Naive thymus-derived CD4-positive, alpha-beta T cell (primary cell): Measurements from ENCODE around the gene SCCPDH. TPM values are rescaled to one million over a fixed set of nuclear protein-coding genes. Genes with fewer than 3 reads are reported as not detected.

Experiments
- ATAC-seq: fragments of 150-1000 bp; cut with Tn5 transposase; 2 replicates; pipeline ENCODE4 v1.10.0; 2021; ENCODE audit warnings: mild to moderate bottlenecking, moderate library complexity
- CTCF ChIA-PET: fragments of 350-600 bp; sonication (Branson Sonifier 250); formaldehyde crosslinking; loops from one replicate; lab custom pipeline; 2021; ENCODE audit warnings: antibody characterized with exemption; lab: Charles Lee
- POLR2A ChIA-PET: fragments of 350-600 bp; sonication (Branson Sonifier 250); formaldehyde crosslinking; loops from one replicate; lab custom pipeline; 2021; ENCODE audit warnings: antibody characterized with exemption, inconsistent platforms; lab: Charles Lee
- DNase-seq, 9 donors: peaks; one replicate each; pipeline versions ENCODE4 v3.0.0 to v3.0.0-alpha.2; 2020 to 2022; ENCODE audit warnings: mixed read lengths in 1 of 9
- H3K27ac ChIP-seq: one replicate; pipeline ENCODE4 v1.7.0; 2013; ENCODE audit warnings: mild to moderate bottlenecking, low read depth, low read length, moderate library complexity
- H3K27me3 ChIP-seq, 2 donors: one replicate each; pipeline ENCODE4 v1.7.0; 2013; ENCODE audit warnings: low read length in 2 of 2, mild to moderate bottlenecking in 2 of 2, moderate library complexity in 2 of 2; ENCODE audit not compliant: control insufficient read depth in 2 of 2, insufficient read depth in 2 of 2
- H3K36me3 ChIP-seq, 3 experiments: 1 replicate in 2 of 3; 2 replicates in 1 of 3; pipeline ENCODE4 v1.7.0; 2013; ENCODE audit warnings: low read length in 3 of 3, mild to moderate bottlenecking in 3 of 3, moderate library complexity in 1 of 3; ENCODE audit not compliant: insufficient read depth in 3 of 3, control insufficient read depth in 2 of 3
- H3K4me1 ChIP-seq, 2 donors: one replicate each; pipeline ENCODE4 v1.7.0; 2013; ENCODE audit warnings: low read length in 2 of 2, mild to moderate bottlenecking in 2 of 2, moderate library complexity in 1 of 2; ENCODE audit not compliant: control insufficient read depth in 2 of 2, insufficient read depth in 2 of 2
- H3K4me3 ChIP-seq: 2 replicates; pipeline ENCODE4 v1.7.0; 2013; ENCODE audit warnings: mild to moderate bottlenecking, low read length
- H3K9me3 ChIP-seq, 3 experiments: 1 replicate in 2 of 3; 2 replicates in 1 of 3; pipeline ENCODE4 v1.7.0; 2013; ENCODE audit warnings: low read length in 3 of 3; ENCODE audit not compliant: control insufficient read depth in 2 of 3
- H3K27ac Mint-ChIP-seq, 9 donors: one replicate each; pipeline ENCODE4 v1.8.0; 2020 to 2022; ENCODE audit warnings: mixed read lengths in 9 of 9, mild to moderate bottlenecking in 8 of 9, moderate library complexity in 5 of 9, inconsistent platforms in 2 of 9
- H3K27me3 Mint-ChIP-seq, 5 donors: one replicate each; pipeline ENCODE4 v1.8.0; 2021 to 2022; ENCODE audit warnings: mixed read lengths in 5 of 5, mild to moderate bottlenecking in 1 of 5
- H3K36me3 Mint-ChIP-seq, 5 donors: one replicate each; pipeline ENCODE4 v1.8.0; 2020 to 2022; ENCODE audit warnings: mixed read lengths in 5 of 5, mild to moderate bottlenecking in 3 of 5, inconsistent platforms in 1 of 5
- H3K4me1 Mint-ChIP-seq, 7 donors: one replicate each; pipeline ENCODE4 v1.8.0; 2020 to 2022; ENCODE audit warnings: mixed read lengths in 7 of 7, mild to moderate bottlenecking in 3 of 7, inconsistent platforms in 1 of 7
- H3K4me3 Mint-ChIP-seq, 10 donors: one replicate each; pipeline ENCODE4 v1.8.0; 2020 to 2022; ENCODE audit warnings: mild to moderate bottlenecking in 10 of 10, mixed read lengths in 10 of 10, moderate library complexity in 6 of 10, inconsistent platforms in 2 of 10
- H3K9me3 Mint-ChIP-seq, 11 donors: one replicate each; pipeline ENCODE4 v1.8.0; 2020 to 2022; ENCODE audit warnings: mixed read lengths in 11 of 11, mild to moderate bottlenecking in 4 of 11, inconsistent platforms in 1 of 11, moderate library complexity in 1 of 11
- intact Hi-C, 2 donors: fragments of 100-400 bp; cut with micrococcal nuclease; formaldehyde crosslinking; loops; one replicate each; pipeline ENCODE4 v1.15.1; 2023
- polyA plus RNA-seq, 2 donors: library from polyadenylated mRNA; unstranded; fragments of 300-500 nt; fragmentation: Illumina TruSeq; gene quantifications; one replicate each; pipeline ENCODE4 v1.2.3, GENCODE V29; 2021
- total RNA-seq, 6 experiments: library from RNA in 5 of 6; stranded (reverse) in 5 of 6; gene quantifications; 1 replicate in 5 of 6; 2 replicates in 1 of 6; pipeline ENCODE4 v1.2.3 and lab custom pipeline; 2021 to 2026

SCCPDH gene
- total and polyA plus RNA-seq, 7 experiments from 2014 or later: 3.5 to 14.5 (median 5.3) TPM

- no peak for ATAC-seq
- ChIA-PET CTCF (no interaction called here), POLR2A (no interaction called here)
- H3K4me3 ChIP-seq: no peak overlapping the region
- Mint-ChIP-seq H3K4me1 (peaks cover 0 to 6% (median 0%) of the 10 kb centered on the region in 7 donors), H3K9me3 (peaks cover 0 to 2% (median 0%) of the 10 kb centered on the region in 11 donors), H3K27me3 (no peaks in the 10 kb centered on the region), H3K27ac (no peak overlapping the region), H3K36me3 (peaks cover 0 to 15% (median 9%) of the 10 kb centered on the region in 5 donors), H3K4me3 (no peak overlapping the region)
- intact Hi-C loops: no loop called here
- no peaks in the 10 kb centered on the region for H3K36me3 ChIP-seq
- H3K4me1 ChIP-seq: no peaks in the 10 kb centered on the region
- no peak overlapping the region for H3K27ac ChIP-seq
- DNase-seq: no peak
- no peaks in the 10 kb centered on the region for H3K9me3 ChIP-seq
- H3K27me3 ChIP-seq: no peaks in the 10 kb centered on the region
These were observed 51.5 kb downstream of the SCCPDH start for GRCh38 chr1:246775531-246776385.

GRCh38 chr1:246776923-246777322 is 52.7 kb downstream of the SCCPDH start:
- Mint-ChIP-seq H3K4me3 (no peak overlapping the region), H3K27ac (no peak overlapping the region), H3K4me1 (peaks cover 0 to 6% (median 0%) of the 10 kb centered on the region in 7 donors), H3K9me3 (peaks cover 0 to 2% (median 0%) of the 10 kb centered on the region in 11 donors), H3K36me3 (peaks cover 0 to 13% (median 7%) of the 10 kb centered on the region in 5 donors), H3K27me3 (no peaks in the 10 kb centered on the region)
- Histone ChIP-seq H3K4me3 (no peak overlapping the region), H3K36me3 (no peaks in the 10 kb centered on the region), H3K27ac (no peak overlapping the region), H3K9me3 (no peaks in the 10 kb centered on the region), H3K27me3 (no peaks in the 10 kb centered on the region), H3K4me1 (no peaks in the 10 kb centered on the region)
- CTCF ChIA-PET: no interaction called here
- POLR2A ChIA-PET: no interaction called here
- ATAC-seq: no peak
- intact Hi-C loops: no loop called here
- no peak for DNase-seq

- H3K4me1 Mint-ChIP-seq: peaks cover 6 to 16% (median 10%) of the 10 kb centered on the region in 7 donors
- Histone ChIP-seq H3K36me3 (no peaks in the 10 kb centered on the region), H3K9me3 (no peaks in the 10 kb centered on the region), H3K4me3 (no peak overlapping the region), H3K27ac (no peak overlapping the region), H3K4me1 (peaks cover 0 to 6% of the 10 kb centered on the region in 2 donors), H3K27me3 (no peaks in the 10 kb centered on the region)
- H3K27me3 Mint-ChIP-seq: peaks cover 0 to 4% (median 0%) of the 10 kb centered on the region in 5 donors
- H3K36me3 Mint-ChIP-seq: peaks cover 0 to 12% (median 6%) of the 10 kb centered on the region in 5 donors
- no peaks in the 10 kb centered on the region for H3K9me3 Mint-ChIP-seq
- no peak overlapping the region for H3K27ac Mint-ChIP-seq
- CTCF ChIA-PET: no interaction called here
- intact Hi-C loops: no loop called here
- ATAC-seq: no peak
- no peak for DNase-seq
- H3K4me3 Mint-ChIP-seq: no peak overlapping the region
- POLR2A ChIA-PET: no interaction called here
These were observed 54.5 kb downstream of the SCCPDH start for GRCh38 chr1:246778663-246779062.

GRCh38 chr1:246779561-246780175 is 55.5 kb downstream of the SCCPDH start:
- Mint-ChIP-seq H3K4me1 (peaks cover 6 to 24% (median 17%) of the 10 kb centered on the region in 7 donors), H3K9me3 (no peaks in the 10 kb centered on the region), H3K27me3 (peaks cover 0 to 9% (median 0%) of the 10 kb centered on the region in 5 donors), H3K27ac (no peak overlapping the region), H3K4me3 (no peak overlapping the region), H3K36me3 (peaks cover 0 to 9% (median 6%) of the 10 kb centered on the region in 5 donors)
- DNase-seq: no peak
- H3K4me1 ChIP-seq: peaks cover 0 to 6% of the 10 kb centered on the region in 2 donors
- ATAC-seq: no peak
- H3K4me3 ChIP-seq: no peak overlapping the region
- intact Hi-C loops: loop anchor here in 1 of 2 donors (10.0 kb wide), 1 partner anchor 65 kb away; no protein-coding TSS in a partner anchor
- no peaks in the 10 kb centered on the region for H3K9me3 ChIP-seq
- CTCF ChIA-PET: no interaction called here
- H3K27me3 ChIP-seq: no peaks in the 10 kb centered on the region
- H3K36me3 ChIP-seq: no peaks in the 10 kb centered on the region
- H3K27ac ChIP-seq: no peak overlapping the region
- POLR2A ChIA-PET: no interaction called here

GRCh38 chr1:246780264-246780663 is 56.1 kb downstream of the SCCPDH start:
- POLR2A ChIA-PET: no interaction called here
- Mint-ChIP-seq H3K4me1 (peaks cover 6 to 26% (median 22%) of the 10 kb centered on the region in 7 donors), H3K27ac (no peak overlapping the region), H3K36me3 (peaks cover 0 to 9% (median 6%) of the 10 kb centered on the region in 5 donors), H3K27me3 (peaks cover 0 to 9% (median 0%) of the 10 kb centered on the region in 5 donors), H3K4me3 (no peak overlapping the region), H3K9me3 (no peaks in the 10 kb centered on the region)
- CTCF ChIA-PET: no interaction called here
- H3K27ac ChIP-seq: no peak overlapping the region
- H3K36me3 ChIP-seq: no peaks in the 10 kb centered on the region
- peaks cover 0 to 6% of the 10 kb centered on the region in 2 donors for H3K4me1 ChIP-seq
- intact Hi-C loops: loop anchor here in 1 of 2 donors (10.0 kb wide), 1 partner anchor 65 kb away; no protein-coding TSS in a partner anchor
- ATAC-seq (no peak), DNase-seq (no peak)
- no peaks in the 10 kb centered on the region for H3K27me3 ChIP-seq
- H3K4me3 ChIP-seq: no peak overlapping the region
- H3K9me3 ChIP-seq: no peaks in the 10 kb centered on the region

GRCh38 chr1:246781212-246781611 is 57.0 kb downstream of the SCCPDH start:
- Histone ChIP-seq H3K4me3 (no peak overlapping the region), H3K9me3 (no peaks in the 10 kb centered on the region), H3K36me3 (no peaks in the 10 kb centered on the region), H3K27ac (no peak overlapping the region), H3K4me1 (peaks cover 0 to 6% of the 10 kb centered on the region in 2 donors), H3K27me3 (no peaks in the 10 kb centered on the region)
- ChIA-PET CTCF (no interaction called here), POLR2A (no interaction called here)
- Mint-ChIP-seq H3K9me3 (peaks cover 0 to 3% (median 0%) of the 10 kb centered on the region in 11 donors), H3K36me3 (peaks cover 0 to 6% (median 5%) of the 10 kb centered on the region in 5 donors), H3K27me3 (peaks cover 0 to 9% (median 0%) of the 10 kb centered on the region in 5 donors), H3K4me3 (no peak overlapping the region), H3K27ac (no peak overlapping the region), H3K4me1 (peaks cover 6 to 28% (median 22%) of the 10 kb centered on the region in 7 donors)
- ATAC-seq: no peak
- intact Hi-C loops: loop anchor here in 1 of 2 donors (10.0 kb wide), 1 partner anchor 64 kb away; no protein-coding TSS in a partner anchor
- no peak for DNase-seq
